Activated CD4-positive, alpha-beta T cell treated with anti-CD3 and anti-CD28 coated beads for 36 hours (primary cell): ENCODE data around the gene CCDC70. TPM values are rescaled to one million over a fixed set of nuclear protein-coding genes. Genes with fewer than 3 reads are reported as not detected.

Experiments
- ATAC-seq: fragments of 200-7000 bp; cut with Tn5 transposase; one replicate; pipeline ENCODE4 v1.10.0; 2021; ENCODE audit warnings: mild to moderate bottlenecking, moderate library complexity
- CTCF ChIA-PET: fragments of 350-600 bp; sonication (Branson Sonifier 250); formaldehyde crosslinking; loops from one replicate; lab custom pipeline; 2021; ENCODE audit warnings: antibody characterized with exemption; lab: Charles Lee
- POLR2A ChIA-PET: fragments of 350-600 bp; sonication (Branson Sonifier 250); formaldehyde crosslinking; loops from one replicate; lab custom pipeline; 2021; ENCODE audit warnings: antibody characterized with exemption, inconsistent platforms; lab: Charles Lee
- DNase-seq: peaks from one replicate; pipeline ENCODE4 v3.0.0-alpha.2; 2020
- H3K27ac Mint-ChIP-seq: one replicate; pipeline ENCODE4 v1.8.0; 2021; ENCODE audit warnings: mixed read lengths
- H3K27me3 Mint-ChIP-seq: one replicate; pipeline ENCODE4 v1.8.0; 2021; ENCODE audit warnings: mixed read lengths
- H3K36me3 Mint-ChIP-seq: one replicate; pipeline ENCODE4 v1.8.0; 2021; ENCODE audit warnings: low read depth, mixed read lengths
- H3K4me1 Mint-ChIP-seq: one replicate; pipeline ENCODE4 v1.8.0; 2021; ENCODE audit warnings: mixed read lengths
- H3K4me3 Mint-ChIP-seq: one replicate; pipeline ENCODE4 v1.8.0; 2021; ENCODE audit warnings: mild to moderate bottlenecking, moderate library complexity, mixed read lengths
- H3K9me3 Mint-ChIP-seq: one replicate; pipeline ENCODE4 v1.8.0; 2021; ENCODE audit warnings: low read depth, mixed read lengths
- intact Hi-C, 2 experiments: fragments of 100-400 bp; cut with DNase I in 1 of 2; cut with micrococcal nuclease in 1 of 2; formaldehyde crosslinking; loops; one replicate each; pipeline versions ENCODE4 v1.14.2 to v1.15.1; 2022 to 2024; cut with DNase I, micrococcal nuclease
- total RNA-seq, 2 experiments: library from RNA; stranded (reverse); gene quantifications; one replicate each; pipeline ENCODE4 v1.2.3, GENCODE V29; 2021

CCDC70 gene
- total RNA-seq, 2 experiments from 2014 or later: not detected

GRCh38 chr13:51839711-51840540 is 21.8 kb upstream of the CCDC70 start:
- H3K9me3 Mint-ChIP-seq: no peaks in the 10 kb centered on the region

GRCh38 chr13:51840917-51841316 is 20.9 kb upstream of the CCDC70 start:
- Mint-ChIP-seq H3K4me3 (no peak overlapping the region), H3K27me3 (peaks cover 6% of the 10 kb centered on the region), H3K36me3 (no peaks in the 10 kb centered on the region), H3K9me3 (no peaks in the 10 kb centered on the region), H3K27ac (no peak overlapping the region), H3K4me1 (peaks cover 34% of the 10 kb centered on the region)
- intact Hi-C loops: no loop called here
- POLR2A ChIA-PET: no interaction called here
- ATAC-seq: no peak
- CTCF ChIA-PET: interaction anchor here (1.1 kb wide), 1 partner anchor 9 kb away, joined by 5 read pairs; no protein-coding TSS in a partner anchor
- no peak for DNase-seq

More at GRCh38 chr13:51839711-51840540, 21.8 kb upstream of the CCDC70 start:
- ChIA-PET POLR2A (no interaction called here), CTCF (interaction anchor here (0.6 to 2.9 kb wide), 2 partner anchors 10 to 42 kb away, joined by 3 to 10 read pairs; no protein-coding TSS in a partner anchor)
- no peak overlapping the region for H3K27ac Mint-ChIP-seq
- peaks cover 28% of the 10 kb centered on the region for H3K4me1 Mint-ChIP-seq
- no peak overlapping the region for H3K4me3 Mint-ChIP-seq
- no peaks in the 10 kb centered on the region for H3K36me3 Mint-ChIP-seq
- intact Hi-C loops: no loop called here
- no peak for ATAC-seq
- peaks cover 6% of the 10 kb centered on the region for H3K27me3 Mint-ChIP-seq
- DNase-seq: no peak

- Mint-ChIP-seq H3K4me1 (peaks cover 32% of the 10 kb centered on the region), H3K27ac (no peak overlapping the region), H3K9me3 (no peaks in the 10 kb centered on the region), H3K36me3 (no peaks in the 10 kb centered on the region), H3K27me3 (peaks cover 6% of the 10 kb centered on the region), H3K4me3 (no peak overlapping the region)
- CTCF ChIA-PET: interaction anchor here (1.1 to 1.6 kb wide), 2 partner anchors 8 to 26 kb away, joined by 5 to 10 read pairs; no protein-coding TSS in a partner anchor
- ATAC-seq (no peak), DNase-seq (no peak)
- POLR2A ChIA-PET: no interaction called here
- intact Hi-C loops: no loop called here
Measured at GRCh38 chr13:51841732-51842131, 20.0 kb upstream of the CCDC70 start.

- Mint-ChIP-seq H3K4me3 (no peak overlapping the region), H3K9me3 (no peaks in the 10 kb centered on the region), H3K27ac (no peak overlapping the region), H3K4me1 (peaks cover 15% of the 10 kb centered on the region), H3K36me3 (no peaks in the 10 kb centered on the region), H3K27me3 (peaks cover 6% of the 10 kb centered on the region)
- POLR2A ChIA-PET: no interaction called here
- ATAC-seq: no peak
- intact Hi-C loops: no loop called here
- DNase-seq: no peak
- CTCF ChIA-PET: interaction anchor here (0.9 to 1.6 kb wide), 2 partner anchors 20 to 28 kb away, joined by 4 to 10 read pairs; no protein-coding TSS in a partner anchor
Measured at GRCh38 chr13:51843529-51843928, 18.2 kb upstream of the CCDC70 start.

- H3K27me3 Mint-ChIP-seq: peaks cover 6% of the 10 kb centered on the region
- H3K9me3 Mint-ChIP-seq: no peaks in the 10 kb centered on the region
- DNase-seq (peak; percentile 78), ATAC-seq (peak; percentile 74)
- ChIA-PET CTCF (interaction anchor here (0.6 to 1.4 kb wide), 11 partner anchors 10 to 723 kb away, joined by 3 to 8 read pairs (median 4); no protein-coding TSS in a partner anchor), POLR2A (no interaction called here)
- peak within 1 kb of the TSS; percentile 20 for H3K27ac Mint-ChIP-seq
- intact Hi-C loops: loop anchor here in 1 of 2 experiments (1.0 kb wide), 1 partner anchor 282 kb away; no protein-coding TSS in a partner anchor
- peak within 1 kb of the TSS; percentile 54 for H3K4me3 Mint-ChIP-seq
- H3K36me3 Mint-ChIP-seq: no peaks in the 10 kb centered on the region
- peaks cover 14% of the 10 kb centered on the region for H3K4me1 Mint-ChIP-seq
Measured at GRCh38 chr13:51844862-51845573, 16.8 kb upstream of the CCDC70 start, which contains the start of gene TMEM272. TMEM272 (minus strand) TSS chr13:51845177; CDS start chr13:51838530, 6,647 bp downstream.

- DNase-seq (no peak), ATAC-seq (no peak)
- ChIA-PET CTCF (interaction anchor here (0.6 to 1.4 kb wide), 9 partner anchors 11 to 64 kb away, joined by 3 to 8 read pairs (median 4); no protein-coding TSS in a partner anchor), POLR2A (no interaction called here)
- intact Hi-C loops: loop anchor here in 1 of 2 experiments (1.0 kb wide), 1 partner anchor 282 kb away; no protein-coding TSS in a partner anchor
- H3K27ac Mint-ChIP-seq: no peak overlapping the region
- no peaks in the 10 kb centered on the region for H3K36me3 Mint-ChIP-seq
- H3K9me3 Mint-ChIP-seq: no peaks in the 10 kb centered on the region
- H3K4me1 Mint-ChIP-seq: peaks cover 14% of the 10 kb centered on the region
- H3K4me3 Mint-ChIP-seq: peak overlapping the region; percentile 54
- peaks cover 6% of the 10 kb centered on the region for H3K27me3 Mint-ChIP-seq
Measured at GRCh38 chr13:51845574-51846318, 16.0 kb upstream of the CCDC70 start.

GRCh38 chr13:51846756-51847155 is 15.0 kb upstream of the CCDC70 start:
- Mint-ChIP-seq H3K27me3 (peaks cover 6% of the 10 kb centered on the region), H3K9me3 (no peaks in the 10 kb centered on the region), H3K4me1 (peaks cover 14% of the 10 kb centered on the region), H3K36me3 (no peaks in the 10 kb centered on the region), H3K27ac (no peak overlapping the region), H3K4me3 (no peak overlapping the region)
- DNase-seq: no peak
- ATAC-seq: peak; percentile 70
- POLR2A ChIA-PET: no interaction called here
- CTCF ChIA-PET: interaction anchor here (1.0 to 1.3 kb wide), 2 partner anchors 15 to 31 kb away, joined by 3 to 4 read pairs; no protein-coding TSS in a partner anchor
- intact Hi-C loops: no loop called here

- DNase-seq: no peak
- ChIA-PET POLR2A (no interaction called here), CTCF (interaction anchor here (0.6 to 2.6 kb wide), 10 partner anchors 10 to 316 kb away, joined by 3 to 17 read pairs (median 3); no protein-coding TSS in a partner anchor)
- Mint-ChIP-seq H3K4me3 (no peak overlapping the region), H3K9me3 (no peaks in the 10 kb centered on the region), H3K36me3 (no peaks in the 10 kb centered on the region), H3K4me1 (peaks cover 14% of the 10 kb centered on the region), H3K27ac (no peak overlapping the region), H3K27me3 (peaks cover 4% of the 10 kb centered on the region)
- intact Hi-C loops: loop anchor here in 1 of 2 experiments (1.0 kb wide), 1 partner anchor 33 kb away; no protein-coding TSS in a partner anchor
- no peak for ATAC-seq
Measured at GRCh38 chr13:51848674-51849073, 13.1 kb upstream of the CCDC70 start.

- ChIA-PET CTCF (interaction anchor here (0.6 to 2.6 kb wide), 22 partner anchors 8 to 1215 kb away, joined by 3 to 17 read pairs (median 3); partner anchors contain the start of gene ALG11), POLR2A (no interaction called here)
- no peak overlapping the region for H3K27ac Mint-ChIP-seq
- no peak overlapping the region for H3K4me3 Mint-ChIP-seq
- peaks cover 5% of the 10 kb centered on the region for H3K27me3 Mint-ChIP-seq
- ATAC-seq (peak; percentile 47), DNase-seq (peak; percentile 66)
- H3K9me3 Mint-ChIP-seq: no peaks in the 10 kb centered on the region
- intact Hi-C loops: loop anchor here in 1 of 2 experiments (1.0 kb wide), 1 partner anchor 34 kb away; no protein-coding TSS in a partner anchor
- H3K4me1 Mint-ChIP-seq: peaks cover 13% of the 10 kb centered on the region
- H3K36me3 Mint-ChIP-seq: no peaks in the 10 kb centered on the region
Measured at GRCh38 chr13:51849145-51850101, 12.3 kb upstream of the CCDC70 start.
